SKM-1 treated with dmso at 0.1 percent for 144 hours (cell line): Measurements from ENCODE around the gene NPC1.
"Not testable (repeated sequence)": the region's sequence is repeated elsewhere in the genome, so short reads cannot be mapped to it uniquely, and the experiment has no call there.

Experiments
- DNase-seq: peaks from one replicate; lab custom pipeline; 2025; ENCODE audit not compliant: unreplicated experiment; lab: John Stamatoyannopoulos, UW

Gene NPC1

DNA sequence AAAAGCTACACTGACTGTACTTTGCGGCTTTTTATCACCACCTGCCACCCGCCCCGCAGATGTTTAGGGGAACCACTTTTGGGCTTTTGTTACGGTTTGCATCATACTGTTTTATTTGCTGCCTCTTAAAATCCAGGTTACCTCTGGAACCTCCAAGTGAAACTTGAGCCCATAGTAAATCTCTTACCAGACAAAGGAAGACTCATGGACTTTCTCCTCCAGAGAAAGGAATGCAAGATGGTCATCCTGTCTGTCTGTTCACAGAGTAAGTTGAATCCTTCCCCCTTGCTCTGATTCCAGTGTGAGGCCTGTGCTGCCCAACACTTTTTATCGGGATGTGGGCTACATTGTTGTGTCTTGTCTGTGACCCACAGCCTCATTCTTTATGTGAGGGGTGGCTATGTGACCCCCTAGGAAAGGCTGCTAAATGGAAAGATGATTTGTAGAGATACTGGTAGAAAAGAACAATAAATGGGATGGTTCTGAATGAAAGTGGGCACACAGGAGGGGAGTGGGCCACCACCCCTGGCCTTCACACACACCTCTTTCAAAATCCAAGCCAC lies 59.7 kb downstream of the NPC1 start:
- DNase-seq, result no peak

DNA sequence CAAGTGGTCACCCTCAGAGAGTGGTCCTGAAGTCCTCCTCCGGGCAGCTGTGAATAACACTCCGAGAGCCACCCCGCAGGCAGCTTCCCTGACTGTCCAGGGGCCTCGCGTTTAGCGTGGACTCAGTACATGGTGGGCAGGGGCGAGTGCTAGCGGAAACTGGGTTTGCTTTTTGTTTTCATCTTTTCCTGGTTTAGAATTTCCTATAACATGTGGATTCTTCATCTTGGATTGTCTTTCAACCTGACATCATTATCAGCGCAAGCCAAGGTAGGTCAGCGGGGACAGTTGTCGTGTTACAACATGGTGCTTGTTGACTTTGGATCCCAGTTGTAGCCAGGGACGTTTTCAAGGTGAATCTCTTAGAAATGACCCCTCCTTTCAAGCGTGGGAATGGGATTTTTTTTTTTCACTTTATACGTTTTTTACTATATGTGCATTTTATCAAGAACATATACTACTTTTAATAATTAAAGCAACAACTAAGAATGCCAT lies 62.0 kb downstream of the NPC1 start:
- no peak for DNase-seq

DNA sequence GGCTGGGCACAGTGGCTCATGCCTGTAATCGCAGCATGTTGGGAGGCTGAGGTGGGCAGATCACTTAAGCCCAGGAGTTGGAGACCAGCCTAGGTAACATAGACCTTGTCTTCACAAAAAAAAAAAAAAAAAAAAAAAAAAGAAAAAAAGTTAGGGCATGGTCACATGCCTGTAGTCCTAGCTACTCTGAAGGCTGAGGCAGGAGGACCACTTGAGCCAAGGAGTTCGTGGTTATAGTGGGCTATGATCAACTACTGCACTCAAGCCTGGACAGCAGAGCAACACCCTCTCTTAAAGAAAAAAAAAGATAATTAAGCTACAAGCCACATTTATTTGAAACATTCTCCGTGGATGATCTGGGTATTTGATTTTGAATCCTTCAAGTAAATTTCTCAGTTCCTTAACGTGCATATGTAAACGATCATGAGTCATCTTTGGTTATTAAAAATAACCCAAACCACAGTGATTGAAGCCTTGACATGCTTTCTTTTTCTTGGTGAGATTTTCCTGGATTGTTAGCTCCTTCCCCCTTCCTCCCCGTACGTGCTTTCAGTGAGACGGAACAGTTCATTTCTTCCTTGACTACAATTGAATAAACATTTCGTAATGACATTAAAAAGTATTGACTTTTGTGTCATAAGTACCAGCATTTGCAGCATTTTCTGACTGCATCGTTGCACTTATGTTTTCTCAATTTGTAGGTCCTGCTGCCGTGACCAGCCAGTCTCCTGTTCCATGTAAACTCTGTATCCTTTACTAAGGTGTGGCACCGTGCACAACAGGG lies 62.7 kb downstream of the NPC1 start:
- no peak for DNase-seq

DNA sequence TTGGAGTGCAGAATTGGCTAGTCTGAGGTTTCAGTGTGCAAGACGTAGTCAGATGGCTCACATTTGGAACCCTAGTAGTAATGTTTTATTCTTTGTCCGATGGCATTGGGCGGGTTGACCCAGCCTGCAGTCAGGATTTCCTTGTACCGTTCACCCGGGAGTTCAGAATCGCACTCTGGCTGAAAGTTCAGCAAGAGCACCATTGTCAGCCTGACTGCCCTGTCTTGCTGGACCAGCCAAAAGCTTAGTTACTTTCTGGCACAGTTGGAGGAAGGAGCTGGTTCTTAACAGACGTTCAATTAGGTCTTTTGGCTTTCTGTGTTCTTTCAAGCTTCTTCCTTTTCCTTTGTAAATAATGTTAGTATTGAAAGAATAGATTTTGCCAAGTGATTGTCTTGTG lies 64.4 kb downstream of the NPC1 start:
- no peak for DNase-seq

DNA sequence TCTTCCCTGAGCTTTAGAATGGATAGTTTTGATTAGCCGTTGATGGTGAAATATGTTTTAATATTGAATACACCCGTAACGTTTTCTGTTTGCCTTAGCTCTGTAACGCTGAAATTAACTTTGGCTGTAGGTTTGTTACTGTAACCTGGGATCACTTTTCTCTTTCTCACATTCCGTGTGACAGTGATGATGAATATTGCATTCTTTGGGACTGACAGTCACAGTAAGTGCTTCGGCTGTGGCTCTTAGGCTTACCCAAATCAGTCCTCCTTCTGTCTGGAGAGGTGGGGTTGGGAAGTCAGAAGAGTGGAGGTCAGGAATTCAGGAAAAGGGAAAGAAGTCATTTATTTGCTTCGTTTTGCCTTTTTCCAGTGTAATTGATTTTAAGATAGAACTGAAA lies 65.0 kb downstream of the NPC1 start:
- no peak for DNase-seq

DNA sequence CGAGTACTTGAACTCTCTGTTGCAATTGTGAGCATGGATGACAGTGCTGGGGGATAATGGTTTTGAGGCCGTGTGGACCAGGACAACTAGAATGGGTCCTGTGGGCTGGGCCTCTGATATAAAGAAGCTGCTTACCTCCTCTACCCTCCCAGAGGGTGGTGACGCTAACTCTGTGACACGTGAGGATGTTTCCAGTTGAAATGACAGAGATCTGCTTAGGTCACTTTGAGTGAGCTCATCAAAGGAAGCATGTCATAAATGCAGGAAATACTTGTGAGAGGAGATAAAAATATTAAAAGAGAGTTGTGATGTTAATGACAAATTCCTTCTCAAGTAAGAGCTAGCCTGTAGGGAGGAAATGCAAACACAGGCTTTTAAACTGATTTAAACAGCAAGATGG lies 66.6 kb downstream of the NPC1 start:
- no peak for DNase-seq

DNA sequence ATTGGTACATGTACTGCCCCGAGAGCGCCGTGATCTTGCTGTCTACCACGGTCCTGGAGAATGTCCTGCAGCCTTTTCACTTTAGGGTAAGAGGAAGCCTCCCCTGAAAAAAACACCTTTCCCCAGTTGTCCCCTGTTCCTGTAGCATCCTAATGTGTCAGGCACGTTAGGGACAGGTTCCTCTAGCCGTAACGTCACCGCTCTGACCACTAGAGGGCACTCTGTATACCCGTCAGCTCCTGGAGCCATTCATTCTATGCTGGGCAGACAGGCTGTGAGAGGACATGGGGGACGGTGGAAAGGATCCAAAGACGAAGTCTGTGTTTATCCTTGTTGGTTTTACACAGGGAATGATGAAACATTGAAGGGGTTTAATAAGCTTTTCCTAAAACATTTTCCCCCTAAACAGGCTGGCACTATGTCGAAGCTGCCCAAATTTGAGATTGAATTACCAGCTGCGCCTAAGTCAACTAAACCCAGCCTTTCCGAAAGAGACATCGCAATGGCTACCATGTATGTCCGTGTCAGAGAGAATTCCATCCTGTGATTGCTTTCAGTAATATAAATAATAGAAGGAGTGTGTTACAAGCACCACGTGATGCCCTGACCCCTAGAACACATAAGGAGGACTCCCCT lies 70.3 kb downstream of the NPC1 start:
- peak; percentile 64 for DNase-seq

DNA sequence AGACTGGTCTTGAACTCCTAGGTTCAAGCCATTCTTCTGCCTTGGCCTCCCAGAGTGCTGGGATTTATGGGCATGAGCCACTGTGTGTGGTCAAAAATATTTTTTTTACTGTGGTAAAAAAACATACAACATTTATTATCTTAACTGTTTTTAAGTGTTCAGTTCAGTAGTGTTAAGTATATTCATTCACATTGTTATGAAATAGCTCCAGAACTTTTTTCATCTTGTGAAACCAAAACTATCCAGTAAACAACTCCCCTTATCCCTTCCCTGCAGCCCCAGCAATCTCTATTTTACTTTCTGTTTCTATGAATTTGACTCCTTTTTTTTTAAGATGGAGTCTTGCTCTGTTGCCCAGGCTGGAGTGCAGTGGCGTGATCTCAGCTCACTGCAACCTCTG lies 73.7 kb downstream of the NPC1 start:
- no peak for DNase-seq

DNA sequence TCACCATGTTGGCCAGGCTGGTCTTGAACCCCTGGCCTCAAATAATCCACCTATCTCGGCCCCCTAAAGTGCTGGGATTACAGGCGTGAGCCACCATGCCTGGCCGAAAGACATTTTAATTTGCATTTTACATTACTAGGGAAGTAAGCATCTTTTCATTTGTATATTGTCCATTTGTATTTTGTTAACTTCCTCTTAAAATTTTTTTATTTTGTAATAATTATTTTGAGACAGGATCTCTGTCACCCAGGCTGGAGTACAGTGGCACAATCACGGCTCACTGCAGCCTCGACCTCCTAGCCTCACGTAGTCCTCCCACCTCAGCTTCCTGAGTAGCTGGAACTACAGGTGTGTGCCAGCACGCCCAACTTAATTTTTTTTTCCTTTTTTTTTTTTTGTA lies 74.1 kb downstream of the NPC1 start:
- not testable (repeated sequence) for DNase-seq

DNA sequence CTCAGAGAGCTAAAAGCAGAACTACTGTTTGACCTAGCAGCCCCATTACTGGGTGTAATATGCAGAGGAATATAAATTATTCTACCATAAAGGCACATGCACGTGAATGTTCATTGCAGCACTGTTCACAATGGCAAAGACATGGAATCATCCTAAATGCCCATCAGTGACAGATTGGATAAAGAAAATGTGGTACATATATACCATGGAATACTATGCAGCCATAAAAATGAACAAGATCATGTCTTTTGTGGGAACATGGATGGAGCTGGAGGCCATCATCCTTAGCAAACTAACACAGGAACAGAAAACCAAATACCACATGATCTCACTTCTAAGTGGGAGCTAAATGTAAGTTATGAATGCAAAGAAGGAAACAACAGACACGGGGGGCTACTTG lies 75.4 kb downstream of the NPC1 start:
- not testable (repeated sequence) for DNase-seq

DNA sequence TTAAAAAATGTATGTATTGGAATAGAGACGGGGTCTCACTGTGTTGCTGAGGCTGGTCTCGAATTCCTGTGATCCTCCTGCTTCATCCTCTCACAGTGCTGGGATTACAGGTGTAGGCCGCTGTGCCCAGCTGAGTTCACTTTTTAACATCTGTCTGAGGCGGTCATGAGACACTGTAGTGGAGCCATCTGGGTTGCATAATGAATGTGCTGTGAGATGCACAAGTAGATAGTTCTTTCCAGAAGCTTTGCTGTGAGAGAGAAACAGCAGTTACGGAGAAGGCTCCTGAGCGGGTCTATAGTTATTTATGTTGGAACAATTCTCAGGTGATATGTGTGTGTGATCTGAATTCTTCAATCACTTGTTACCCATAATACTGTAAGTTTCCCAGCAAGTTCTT lies 79.9 kb downstream of the NPC1 start:
- no peak for DNase-seq

DNA sequence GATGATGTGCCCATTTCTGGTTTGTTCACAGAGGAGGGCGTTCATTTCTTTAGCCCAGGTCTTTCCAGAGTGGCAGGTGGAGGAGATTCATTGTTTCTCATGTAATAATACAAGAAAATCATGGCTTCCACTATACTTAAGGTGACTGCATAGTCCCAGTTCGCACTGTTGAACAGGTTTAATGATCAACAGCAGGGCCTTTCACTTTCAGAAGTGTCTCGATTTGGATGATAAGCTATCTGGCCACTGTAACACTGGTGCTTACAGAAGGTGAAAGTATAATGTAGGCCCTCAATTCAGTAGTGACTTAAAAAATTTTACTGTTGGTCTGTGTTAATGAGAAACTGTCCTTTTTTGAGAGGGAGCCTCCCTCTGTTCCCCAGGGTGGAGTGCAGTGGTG lies 81.6 kb downstream of the NPC1 start:
- no peak for DNase-seq

DNA sequence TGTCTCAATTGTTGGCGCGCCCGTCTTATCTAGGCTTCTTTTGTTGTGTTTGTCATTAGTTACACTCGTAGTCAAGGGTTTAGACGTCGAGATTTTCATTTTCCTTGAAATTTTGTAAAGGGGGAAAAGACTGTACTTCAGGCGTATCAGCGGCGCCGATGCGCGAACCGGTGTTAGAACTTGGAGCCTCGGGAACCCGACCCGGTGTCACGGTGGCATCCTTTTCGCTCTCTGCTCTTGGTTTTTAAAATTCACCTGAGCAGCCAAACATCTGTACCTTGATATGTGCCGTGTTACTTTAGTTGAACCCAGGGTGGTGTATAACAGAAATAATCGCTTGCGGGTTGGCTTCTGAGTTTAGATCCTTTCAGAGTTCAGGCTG lies 82.4 kb downstream of the NPC1 start:
- no peak for DNase-seq

DNA sequence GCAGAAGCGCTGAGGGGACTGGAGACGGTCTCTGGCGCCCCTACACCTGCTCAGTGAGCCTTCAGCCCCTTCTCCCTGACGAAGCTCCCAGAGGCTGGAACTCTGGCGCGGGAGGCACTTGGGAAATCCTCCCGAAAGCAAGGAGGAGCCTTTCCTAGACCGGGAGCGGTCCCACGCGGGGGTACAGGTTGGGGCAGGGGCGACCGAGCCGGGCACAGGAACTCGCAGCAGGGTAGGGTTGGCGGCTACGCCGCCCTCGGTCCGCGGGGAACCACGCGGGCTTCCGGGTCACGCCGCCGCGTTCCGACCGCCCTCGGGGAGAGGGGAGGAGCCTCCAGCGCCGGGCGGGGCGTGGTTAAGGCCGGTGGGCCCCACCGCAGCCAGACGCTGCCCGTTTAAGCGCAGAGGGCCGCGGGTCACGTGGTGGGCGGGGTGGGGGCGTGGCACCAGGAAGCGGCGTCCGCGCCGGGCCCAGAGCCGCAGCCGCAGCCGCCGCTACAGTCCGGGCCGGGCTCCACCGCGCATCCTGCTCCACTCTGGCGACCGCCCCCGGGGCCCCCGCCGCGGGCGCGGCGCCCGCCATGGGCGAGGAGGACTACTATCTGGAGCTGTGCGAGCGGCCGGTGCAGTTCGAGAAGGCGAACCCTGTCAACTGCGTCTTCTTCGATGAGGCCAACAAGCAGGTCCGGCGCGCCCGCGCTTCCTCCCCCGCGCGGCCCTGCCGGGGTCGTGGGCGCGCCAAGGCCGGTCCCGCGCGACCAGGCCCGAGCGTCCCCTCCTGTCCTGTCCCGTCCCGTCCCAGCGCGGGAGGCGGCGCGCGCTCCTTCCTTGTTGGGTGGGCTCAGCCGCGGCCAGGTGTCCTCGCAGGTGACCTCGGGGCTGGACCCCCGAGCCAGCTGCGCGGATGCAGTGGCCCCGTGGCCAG lies 83.0 kb downstream of the NPC1 start, which contains the start of gene RMC1:
RMC1 (plus strand) TSS at position 474 of the 925 bp plus-strand sequence; CDS start at position 582, 108 bp downstream.
- DNase-seq, result peak; percentile 82

DNA sequence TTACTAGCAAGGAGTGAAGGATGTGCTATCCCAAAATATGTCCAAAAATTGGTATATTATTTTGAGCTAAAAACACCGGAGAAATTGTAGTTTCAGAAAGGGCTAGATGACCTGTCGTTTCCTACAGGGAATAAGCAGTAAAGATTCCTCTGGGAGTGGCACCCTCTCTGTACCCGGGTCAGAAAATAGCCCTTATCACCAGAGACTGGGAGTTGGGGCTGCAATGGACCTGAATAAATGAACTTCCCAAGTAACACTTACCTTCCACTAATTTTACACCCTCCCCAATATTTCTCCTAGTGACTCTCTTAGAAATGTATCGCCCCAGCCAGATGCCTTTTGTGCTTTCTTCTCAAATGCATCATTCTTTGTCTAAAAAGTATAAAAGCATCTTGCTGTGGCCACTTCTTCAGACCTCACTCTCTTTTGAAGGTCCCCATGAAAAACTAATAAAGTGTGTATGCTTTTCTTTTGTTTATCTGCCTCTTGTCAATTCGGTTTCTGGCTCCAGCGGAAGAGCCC lies 83.7 kb downstream of the NPC1 start:
- no peak for DNase-seq

DNA sequence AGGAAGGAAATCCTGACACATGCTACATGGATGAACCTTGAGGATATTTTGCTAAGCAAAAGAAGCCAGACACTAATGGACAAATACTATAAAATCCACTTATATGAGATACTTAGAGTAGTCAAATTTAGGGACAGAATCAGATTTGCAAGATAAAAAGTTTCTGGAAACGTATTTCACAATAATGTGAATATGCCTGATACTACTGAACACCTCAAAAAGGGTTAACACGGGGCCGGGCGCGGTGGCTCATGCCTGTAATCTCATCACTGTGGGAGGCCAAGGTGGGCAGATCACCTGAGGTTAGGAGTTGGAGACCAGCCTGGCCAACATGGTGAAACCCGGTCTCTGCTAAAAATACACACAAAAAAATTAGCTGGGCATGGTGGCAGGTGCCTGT lies 84.7 kb downstream of the NPC1 start:
- no peak for DNase-seq

DNA sequence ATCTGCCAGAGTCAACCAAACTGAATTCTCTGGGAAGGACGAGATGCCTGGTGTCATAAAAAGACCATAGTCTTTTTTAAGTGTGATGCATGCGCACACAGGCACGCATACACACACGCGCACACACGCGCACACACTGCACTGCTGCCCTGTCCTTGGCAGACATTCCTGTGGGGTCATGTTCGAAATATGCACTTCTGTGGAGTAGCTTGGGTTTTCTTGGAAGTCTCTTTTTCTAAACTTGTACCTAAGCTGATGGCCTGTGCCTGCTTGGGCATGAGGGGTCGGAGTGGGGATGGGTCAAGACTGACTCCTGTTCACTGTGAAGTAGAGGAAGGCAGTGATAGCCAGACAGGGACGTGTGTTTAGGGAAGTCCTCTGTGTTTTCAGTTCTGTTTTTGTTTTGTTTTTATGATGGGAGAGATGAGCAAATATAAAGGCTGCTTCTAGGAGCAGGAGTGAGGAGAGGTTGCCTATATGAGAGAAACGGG lies 87.0 kb downstream of the NPC1 start:
- DNase-seq, result no peak

DNA sequence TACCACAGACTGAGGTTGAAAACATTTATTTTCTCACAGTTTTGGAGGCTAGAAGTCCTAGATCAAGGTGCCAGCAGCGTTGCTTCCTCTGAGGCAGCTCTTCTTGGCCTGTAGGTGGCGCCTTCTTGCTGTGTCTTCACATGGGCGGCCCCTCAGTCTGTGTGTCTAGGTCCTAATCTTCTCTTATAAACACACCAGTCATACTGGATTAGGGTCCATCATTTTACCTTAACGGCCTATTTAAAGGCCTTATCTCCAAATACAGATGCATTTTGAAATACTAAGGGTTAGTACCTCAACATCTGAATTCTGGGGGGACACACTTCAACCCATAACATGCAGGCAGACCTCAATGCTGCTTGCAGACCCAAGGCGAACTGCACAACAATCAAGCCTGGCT lies 87.4 kb downstream of the NPC1 start:
- DNase-seq, result peak; percentile 74

DNA sequence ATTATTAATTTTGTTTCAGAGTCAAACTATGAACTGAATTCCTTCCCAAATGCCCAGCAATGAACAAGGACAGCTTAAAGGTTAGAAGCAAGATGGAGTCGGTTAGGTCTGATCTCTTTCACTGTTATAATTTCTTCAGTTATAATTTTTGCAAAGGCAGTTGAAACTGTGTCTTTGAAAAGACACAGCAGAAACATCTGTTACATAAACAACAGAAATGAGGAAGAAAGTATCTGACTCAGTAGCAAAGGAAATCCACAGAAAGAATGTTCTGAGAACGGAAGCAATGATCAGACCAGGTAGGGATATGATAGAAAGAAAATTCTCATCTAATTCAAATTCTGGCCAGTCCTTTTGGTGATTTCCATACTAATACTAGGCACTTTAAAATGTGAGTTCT lies 88.2 kb downstream of the NPC1 start:
- peak; percentile 20 for DNase-seq

DNA sequence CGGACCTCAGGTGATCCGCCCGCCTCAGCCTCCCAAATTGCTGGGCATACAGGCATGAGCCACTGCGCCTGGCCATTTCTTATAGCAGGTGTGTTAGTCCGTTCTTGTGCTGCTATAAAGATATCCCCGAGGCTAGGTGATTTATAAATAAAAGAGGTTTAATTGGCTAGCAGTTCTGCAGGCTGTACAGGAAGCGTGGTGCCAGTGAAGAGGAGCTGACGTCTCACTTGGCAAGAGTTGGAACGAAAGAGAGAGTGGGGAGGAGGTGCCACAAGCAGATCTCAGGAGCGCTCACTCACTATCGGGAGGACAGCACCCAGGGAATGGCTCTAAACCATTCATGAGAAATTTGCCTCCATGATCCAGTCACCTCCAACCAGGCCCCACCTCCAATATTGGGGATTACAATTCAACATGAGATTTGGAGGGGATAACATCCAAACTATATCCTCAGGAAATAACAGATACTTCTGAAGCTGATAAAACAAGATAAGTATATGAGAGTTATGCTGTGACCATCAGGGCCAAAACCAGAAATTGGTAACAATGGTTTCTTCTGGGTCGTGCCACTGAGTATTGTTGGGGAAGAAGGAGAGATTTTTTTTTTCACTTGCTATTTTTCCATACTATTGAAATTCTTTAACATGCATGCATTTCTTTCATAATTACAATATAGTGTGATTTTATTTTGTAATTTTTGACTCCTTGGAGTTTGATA lies 90.4 kb downstream of the NPC1 start:
- no peak for DNase-seq
